GM10847 (cell line): Measurements from ENCODE around the gene SMC4.

Source experiments
- POLR2A ChIP-seq: IDR thresholded peaks from 2 replicates; pipeline ENCODE4 v1.6.1; 2011; ENCODE audit not compliant: insufficient read length; ENCODE audit errors: extremely low read depth

Gene SMC4

GRCh38 chr3:160409812-160410610 lies 10.6 kb downstream of the SMC4 start:
- TF ChIP-seq POLR2A: no peak

GRCh38 chr3:160412477-160412876 lies 13.0 kb downstream of the SMC4 start:
- no peak for TF ChIP-seq POLR2A

GRCh38 chr3:160413613-160414248 lies 14.3 kb downstream of the SMC4 start:
- no peak for TF ChIP-seq POLR2A

- no peak for TF ChIP-seq POLR2A
Measured at GRCh38 chr3:160417311-160417710, 17.9 kb downstream of the SMC4 start.

- no peak for TF ChIP-seq POLR2A
Measured at GRCh38 chr3:160427832-160428424, 28.5 kb downstream of the SMC4 start.

- TF ChIP-seq POLR2A: no peak
Measured at GRCh38 chr3:160434071-160434470, 34.6 kb downstream of the SMC4 start.

- no peak for TF ChIP-seq POLR2A
Measured at GRCh38 chr3:160435095-160435494, 35.6 kb downstream of the SMC4 start.

- no peak for TF ChIP-seq POLR2A
Measured at GRCh38 chr3:160435747-160436146, 36.3 kb downstream of the SMC4 start.

- TF ChIP-seq POLR2A: no peak
Measured at GRCh38 chr3:160437083-160437455, 37.6 kb downstream of the SMC4 start.

GRCh38 chr3:160440687-160441086 lies 41.2 kb downstream of the SMC4 start:
- no peak for TF ChIP-seq POLR2A

- TF ChIP-seq POLR2A: no peak
Measured at GRCh38 chr3:160444411-160444810, 45.0 kb downstream of the SMC4 start.

- TF ChIP-seq POLR2A: no peak
Measured at GRCh38 chr3:160445854-160446253, 46.4 kb downstream of the SMC4 start.

- TF ChIP-seq POLR2A: no peak
Measured at GRCh38 chr3:160446522-160447056, 47.1 kb downstream of the SMC4 start.

- TF ChIP-seq POLR2A: no peak
Measured at GRCh38 chr3:160447544-160447943, 48.1 kb downstream of the SMC4 start.

GRCh38 chr3:160448845-160449635 lies 49.6 kb downstream of the SMC4 start:
- no peak for TF ChIP-seq POLR2A
